ENCODE data around the gene C21orf91.

The C21orf91 gene

DNA sequence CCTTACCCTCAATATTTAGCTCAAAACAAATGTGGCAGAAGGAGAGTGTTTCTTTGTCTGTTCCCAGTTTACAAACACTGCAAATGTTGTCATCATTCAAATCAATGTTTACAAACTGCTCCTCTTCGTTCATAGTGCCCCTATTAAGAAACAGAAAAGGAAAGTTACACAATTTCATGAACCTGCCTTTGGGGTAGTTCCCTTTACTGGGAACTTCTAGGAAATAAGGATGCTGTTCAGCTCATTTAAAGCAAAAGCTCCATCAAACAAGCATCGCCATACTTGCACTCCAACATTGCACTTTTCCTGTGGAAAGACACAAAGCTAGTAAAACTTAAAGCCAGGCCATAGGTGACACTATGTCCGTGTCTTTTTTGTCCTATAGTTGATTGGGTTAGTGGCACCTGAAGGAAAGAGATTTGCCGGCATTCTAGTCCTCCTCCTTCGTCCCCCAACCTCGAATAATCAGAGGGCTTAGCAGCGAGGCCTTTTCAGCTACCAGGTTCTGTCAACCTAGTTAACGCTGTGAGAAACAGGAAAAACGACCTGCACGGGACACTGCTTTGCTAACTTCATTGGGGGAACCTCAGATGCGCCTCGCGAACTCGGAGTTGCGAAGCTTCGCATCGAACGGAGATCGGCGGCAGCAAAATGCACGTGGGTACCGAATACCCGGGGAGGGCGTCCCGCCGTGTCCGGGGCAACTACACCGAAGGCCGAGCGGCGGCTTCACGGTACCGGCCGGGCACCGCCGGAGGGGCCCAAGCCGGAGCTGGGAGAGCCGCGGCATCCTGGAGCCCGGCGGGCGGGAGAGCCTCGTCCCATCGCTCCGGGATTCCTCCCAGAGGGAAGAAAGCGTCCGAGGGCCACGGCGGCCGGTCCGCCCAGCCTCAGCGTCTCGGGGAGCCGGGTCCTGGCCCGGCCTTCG, 706 bp downstream of the C21orf91 start:
- peak; percentile 43 to 62 for DNase-seq
- no peak for TF ChIP-seq POLR2A (IDR thresholded peaks at IDR 0.05; ENCODE audit: low read length)
- no peak for TF ChIP-seq GATA1 (IDR thresholded peaks at IDR 0.05; ENCODE audit: low read depth, low read length)

- DNase-seq, result no peak
- TF ChIP-seq POLR2A (IDR thresholded peaks at IDR 0.05; ENCODE audit: low read length) (no peak), GATA1 (IDR thresholded peaks at IDR 0.05; ENCODE audit: low read depth, low read length) (no peak)
Measured at GRCh38 chr21:17813353-17813752, 5.8 kb downstream of the C21orf91 start.

- TF ChIP-seq POLR2A (IDR thresholded peaks at IDR 0.05; ENCODE audit: low read length), result no peak
- TF ChIP-seq GATA1 (IDR thresholded peaks at IDR 0.05; ENCODE audit: low read depth, low read length), result no peak
- DNase-seq, result no peak
Measured at GRCh38 chr21:17805966-17806365, 13.2 kb downstream of the C21orf91 start.

DNA sequence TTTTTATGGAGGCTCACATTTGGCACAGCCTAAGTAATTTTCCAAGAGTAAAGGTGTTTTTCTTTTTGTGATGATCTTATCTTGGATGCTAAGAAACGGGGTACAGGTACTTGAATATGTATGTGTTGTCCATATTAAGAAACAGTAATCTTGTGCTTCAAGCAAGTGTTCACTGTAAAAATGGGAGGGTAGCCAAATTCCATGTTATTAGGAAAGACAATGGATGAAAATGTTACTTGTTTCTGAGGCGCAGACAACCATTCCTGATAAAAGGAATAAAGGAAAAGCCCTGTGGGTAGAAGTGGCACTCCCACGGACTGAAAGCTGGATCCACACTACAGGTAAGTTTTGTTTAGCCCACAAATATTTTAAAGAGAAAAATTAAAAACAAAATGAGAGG, 15.6 kb downstream of the C21orf91 start:
- TF ChIP-seq GATA1 (IDR thresholded peaks at IDR 0.05; ENCODE audit: low read depth, low read length) (no peak), POLR2A (IDR thresholded peaks at IDR 0.05; ENCODE audit: low read length) (no peak)
- DNase-seq, result no peak

GRCh38 chr21:17802572-17802971, 16.6 kb downstream of the C21orf91 start:
- no peak for DNase-seq
- no peak for TF ChIP-seq GATA1 (IDR thresholded peaks at IDR 0.05; ENCODE audit: low read depth, low read length)
- no peak for TF ChIP-seq POLR2A (IDR thresholded peaks at IDR 0.05; ENCODE audit: low read length)

- TF ChIP-seq POLR2A (IDR thresholded peaks at IDR 0.05; ENCODE audit: low read length), result no peak
- TF ChIP-seq GATA1 (IDR thresholded peaks at IDR 0.05; ENCODE audit: low read depth, low read length), result no peak
- no peak for DNase-seq
Measured at GRCh38 chr21:17799414-17800164, 19.6 kb downstream of the C21orf91 start.

GRCh38 chr21:17798796-17799195, 20.4 kb downstream of the C21orf91 start:
- DNase-seq, result no peak
- TF ChIP-seq POLR2A (IDR thresholded peaks at IDR 0.05; ENCODE audit: low read length), result no peak
- no peak for TF ChIP-seq GATA1 (IDR thresholded peaks at IDR 0.05; ENCODE audit: low read depth, low read length)

DNA sequence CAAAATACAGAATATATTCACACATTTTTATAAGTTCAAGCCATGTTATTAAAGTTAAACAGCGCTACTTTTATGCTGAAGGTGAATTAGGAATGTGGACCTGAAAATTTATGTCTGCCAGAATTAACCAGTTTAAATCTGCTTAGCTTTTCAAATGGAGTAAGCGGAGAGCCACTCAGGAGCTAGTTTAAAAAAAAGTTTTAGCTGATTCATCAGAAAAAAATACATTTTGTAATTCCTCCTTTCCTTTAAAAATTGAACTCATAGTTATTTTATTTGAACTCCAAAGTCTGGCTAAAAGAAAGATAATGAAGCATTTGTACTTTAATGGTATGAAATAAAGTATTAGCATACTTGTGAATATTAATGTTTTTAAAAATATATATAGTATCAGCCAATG, 21.2 kb downstream of the C21orf91 start:
- no peak for DNase-seq
- TF ChIP-seq GATA1 (IDR thresholded peaks at IDR 0.05; ENCODE audit: low read depth, low read length) (no peak), POLR2A (IDR thresholded peaks at IDR 0.05; ENCODE audit: low read length) (no peak)

GRCh38 chr21:17796503-17796902, 22.7 kb downstream of the C21orf91 start:
- TF ChIP-seq POLR2A (IDR thresholded peaks at IDR 0.05; ENCODE audit: low read length) (no peak), GATA1 (IDR thresholded peaks at IDR 0.05; ENCODE audit: low read depth, low read length) (no peak)
- no peak for DNase-seq

DNA sequence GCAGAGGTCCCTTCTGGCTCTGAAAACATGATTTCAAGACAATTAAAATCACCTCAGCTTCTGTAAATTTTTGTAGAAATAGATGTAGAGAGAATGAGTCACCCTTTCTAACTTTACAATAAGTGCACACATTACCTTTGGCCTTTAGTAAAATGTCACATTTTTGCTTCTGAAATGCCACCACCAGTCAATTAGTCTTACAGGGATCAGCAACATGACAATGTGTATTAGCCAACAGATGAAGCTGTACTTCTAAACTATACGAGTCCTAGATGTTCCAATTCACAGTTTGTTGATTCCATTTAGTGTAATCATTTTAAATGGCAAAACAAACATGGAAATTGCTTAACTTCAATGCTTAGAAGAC, 23.1 kb downstream of the C21orf91 start:
- DNase-seq, result no peak
- no peak for TF ChIP-seq GATA1 (IDR thresholded peaks at IDR 0.05; ENCODE audit: low read depth, low read length)
- no peak for TF ChIP-seq POLR2A (IDR thresholded peaks at IDR 0.05; ENCODE audit: low read length)

- no peak for DNase-seq
Measured at GRCh38 chr21:17795146-17796036, 23.8 kb downstream of the C21orf91 start.

GRCh38 chr21:17794518-17795145, 24.5 kb downstream of the C21orf91 start:
- TF ChIP-seq GATA1 (IDR thresholded peaks at IDR 0.05; ENCODE audit: low read depth, low read length), result no peak
- no peak for TF ChIP-seq POLR2A (IDR thresholded peaks at IDR 0.05; ENCODE audit: low read length)
- DNase-seq, result no peak

More at GRCh38 chr21:17795146-17796036, 23.8 kb downstream of the C21orf91 start:
- TF ChIP-seq POLR2A (IDR thresholded peaks at IDR 0.05; ENCODE audit: low read length) (no peak), GATA1 (IDR thresholded peaks at IDR 0.05; ENCODE audit: low read depth, low read length) (no peak)
